HG02870 (cell line): ENCODE data around the gene VPS37B.

Source experiments
- ATAC-seq: cut with Tn5 transposase; IDR thresholded peaks from one replicate; pipeline ENCODE4 v1.9.1; 2021; ENCODE audit warnings: mild to moderate bottlenecking, moderate library complexity; ENCODE audit not compliant: unreplicated experiment

VPS37B gene

DNA sequence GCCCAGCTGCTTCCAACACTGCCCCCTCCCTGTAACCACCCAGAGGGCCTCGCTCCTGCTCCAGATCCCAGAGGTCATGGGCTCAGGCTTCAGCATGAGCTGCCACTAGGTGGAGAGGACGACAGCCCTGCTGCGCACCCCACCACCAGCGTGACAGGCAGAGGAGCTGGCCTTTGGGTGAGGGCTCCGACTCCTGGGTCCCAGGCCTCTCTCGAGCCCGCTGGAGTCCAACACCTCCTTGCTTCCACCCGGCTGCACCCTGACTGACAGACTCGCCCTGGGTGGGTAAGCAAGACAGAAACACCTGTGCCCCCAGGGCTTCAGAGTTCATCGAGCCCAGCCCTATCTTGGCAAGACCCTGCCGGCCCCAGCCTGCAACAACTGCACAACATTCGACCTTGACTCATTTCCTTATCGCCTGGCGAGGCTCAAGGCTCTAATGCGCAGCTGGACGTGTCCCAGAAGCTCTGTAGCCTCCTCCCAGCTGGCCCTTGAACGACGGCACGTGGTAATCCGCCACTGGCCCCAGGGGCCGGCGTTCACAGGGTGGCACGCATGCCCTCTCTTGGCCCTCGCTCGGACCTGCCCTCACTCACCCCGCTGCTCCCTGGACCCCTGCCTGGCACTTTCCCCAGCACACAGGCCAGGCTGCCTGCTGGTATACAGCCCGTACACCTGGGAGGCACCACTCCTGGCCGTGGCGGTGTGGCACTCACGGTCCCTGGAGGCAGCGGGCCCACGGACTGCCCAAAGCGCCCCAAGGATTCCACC, 28.0 kb downstream of the VPS37B start:
- no peak for ATAC-seq

DNA sequence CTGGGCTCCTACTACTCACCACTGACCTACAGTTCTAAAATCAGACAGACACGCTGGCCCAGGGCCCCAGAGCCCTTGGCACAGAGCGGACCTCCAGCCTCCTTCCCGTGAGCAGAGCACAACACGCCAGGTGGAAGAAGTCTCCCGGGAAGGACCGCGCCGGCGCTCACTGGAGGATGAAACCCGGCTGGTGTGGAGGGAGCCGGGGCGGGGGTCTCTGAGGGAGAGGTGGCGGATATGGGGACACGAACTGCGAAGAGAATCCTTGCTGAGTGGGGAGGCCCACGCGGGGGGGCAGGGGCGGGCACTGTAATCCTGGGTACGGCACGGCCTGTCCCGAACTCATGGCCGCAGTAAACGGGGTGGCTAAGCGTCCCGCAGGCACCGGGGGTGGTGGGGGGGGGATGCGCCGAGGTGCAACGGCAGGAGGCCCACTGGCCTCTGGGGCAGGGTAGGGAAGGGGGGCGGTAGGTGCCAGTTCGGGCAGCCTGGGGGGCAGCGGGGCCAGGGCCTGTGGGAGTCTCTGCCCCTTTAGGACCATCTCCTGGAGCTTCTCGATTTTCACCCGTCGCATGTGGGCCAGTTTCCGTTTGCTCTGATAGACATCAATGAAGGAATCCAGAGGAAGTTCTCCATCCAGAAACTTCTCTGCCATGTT, 28.8 kb downstream of the VPS37B start:
- no peak for ATAC-seq

DNA sequence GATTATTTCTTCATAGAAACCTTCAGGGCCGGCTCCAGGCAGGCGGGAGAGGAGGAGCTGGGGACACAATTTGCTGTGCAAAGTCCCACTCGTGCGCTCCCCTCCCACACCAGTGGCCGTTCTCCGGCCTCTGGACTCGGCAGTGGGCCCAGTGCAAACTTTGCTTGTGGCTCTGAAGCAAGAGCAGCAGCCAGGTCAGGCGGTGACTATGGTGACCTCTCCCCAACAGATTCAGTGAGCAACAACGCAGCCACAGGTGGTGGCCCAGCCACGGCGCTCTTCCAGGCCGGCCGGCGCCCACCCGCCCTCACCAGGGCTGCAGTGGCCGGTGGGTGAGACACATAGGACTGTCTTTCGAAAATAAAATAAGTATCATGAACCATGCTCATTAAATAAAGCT, 29.5 kb downstream of the VPS37B start:
- no peak for ATAC-seq

DNA sequence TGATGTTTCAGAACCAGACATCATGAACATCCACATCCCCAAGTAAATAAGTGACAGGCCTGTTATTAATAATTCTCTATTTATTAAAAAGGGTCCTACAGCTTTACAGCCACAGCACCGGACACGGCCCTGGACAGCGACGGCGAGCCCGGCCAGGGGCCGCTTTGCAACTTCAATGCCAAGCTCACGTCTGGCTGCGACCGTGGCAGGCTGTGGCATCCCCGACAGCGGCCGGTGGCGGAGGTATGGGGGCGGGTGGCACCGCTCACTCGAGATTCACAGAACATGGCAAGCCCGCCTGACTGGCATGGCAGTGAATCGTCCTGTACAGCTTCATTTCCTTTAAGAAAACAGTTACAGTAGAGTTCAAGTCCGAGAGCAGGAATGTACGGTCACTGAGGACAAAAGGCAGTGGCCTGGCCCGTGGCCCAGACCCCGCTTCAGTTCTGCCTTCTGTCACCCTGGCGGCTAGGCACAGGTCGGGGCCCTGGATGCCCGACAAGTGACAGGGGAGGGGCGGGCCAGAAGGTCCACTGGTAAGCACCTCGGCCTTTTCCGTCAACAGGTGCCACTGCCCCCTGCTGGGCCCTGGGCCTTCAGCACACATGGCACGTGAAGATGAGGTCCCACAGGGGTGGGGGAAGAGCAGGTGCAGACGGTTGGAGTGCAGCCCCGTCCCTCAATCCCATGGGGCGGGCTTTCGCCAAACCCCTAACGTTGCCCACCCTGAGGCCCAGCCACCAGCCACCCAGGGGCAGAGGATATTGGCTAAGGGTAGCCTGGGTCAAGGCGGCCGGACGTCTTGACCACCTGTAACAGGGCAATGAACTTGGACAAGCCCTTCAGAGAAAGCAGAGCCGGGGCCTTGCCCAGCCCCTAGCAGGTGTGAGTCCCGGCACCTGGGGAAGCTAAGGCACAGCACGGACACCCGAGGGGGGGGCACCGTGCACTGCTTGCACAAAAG, 30.4 kb downstream of the VPS37B start:
- ATAC-seq, result no peak

DNA sequence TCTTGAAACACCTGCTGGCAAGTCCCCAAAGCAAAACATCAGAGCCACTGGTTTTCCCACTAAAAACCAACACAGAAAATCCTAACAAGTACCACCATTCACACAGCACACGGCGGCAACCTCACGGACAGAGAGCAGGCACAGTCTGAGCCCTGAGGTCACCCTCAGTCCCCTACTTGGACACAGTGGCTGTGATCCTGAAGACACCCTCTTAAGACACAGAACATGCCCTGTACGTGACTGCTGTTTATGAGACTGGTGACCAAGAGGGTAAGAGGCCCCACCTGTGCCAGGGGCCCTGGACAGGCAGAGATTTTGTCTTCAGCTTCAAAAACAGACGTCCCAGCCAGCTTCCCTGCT, 31.1 kb downstream of the VPS37B start:
- no peak for ATAC-seq

DNA sequence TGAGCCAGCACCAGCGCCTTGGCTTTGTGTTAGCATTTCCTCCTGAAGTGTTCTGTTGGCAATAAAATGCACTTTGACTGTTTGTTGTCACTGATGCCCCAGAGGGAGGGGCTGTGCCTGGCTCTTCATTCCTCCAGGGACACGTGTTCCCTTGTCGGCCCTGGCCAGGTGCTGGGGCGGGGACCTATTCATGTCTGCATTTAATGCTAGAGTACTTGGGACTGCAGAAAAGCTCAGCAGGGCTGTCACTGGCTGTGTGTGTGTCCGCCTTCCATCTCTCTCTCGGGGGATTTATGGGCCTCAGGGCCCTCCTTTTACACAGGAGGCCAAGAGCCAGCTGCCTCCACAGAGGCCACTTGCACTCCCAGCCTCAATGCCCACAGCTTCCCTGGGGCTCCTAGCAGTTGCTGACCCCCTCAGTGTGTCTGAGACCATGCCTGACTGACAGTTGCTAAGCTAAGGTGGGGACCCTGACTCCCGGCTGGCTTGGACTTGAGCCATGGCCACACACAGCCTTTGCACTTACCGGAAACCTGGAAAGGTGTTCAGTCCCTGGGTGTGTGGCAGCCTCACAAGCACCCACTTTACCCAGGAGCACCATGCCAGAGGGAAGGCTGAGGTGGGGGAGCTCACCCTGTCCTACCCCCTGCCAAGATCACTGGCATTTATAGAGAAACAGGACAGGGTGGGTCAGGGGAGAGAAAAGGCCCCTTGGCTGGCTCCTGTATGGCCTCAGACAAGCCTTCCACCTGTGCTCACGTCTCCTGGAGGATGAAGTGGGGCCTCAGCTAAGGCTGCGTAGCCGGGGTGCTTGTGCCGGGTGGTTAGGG, 32.8 kb downstream of the VPS37B start:
- ATAC-seq, result no peak

DNA sequence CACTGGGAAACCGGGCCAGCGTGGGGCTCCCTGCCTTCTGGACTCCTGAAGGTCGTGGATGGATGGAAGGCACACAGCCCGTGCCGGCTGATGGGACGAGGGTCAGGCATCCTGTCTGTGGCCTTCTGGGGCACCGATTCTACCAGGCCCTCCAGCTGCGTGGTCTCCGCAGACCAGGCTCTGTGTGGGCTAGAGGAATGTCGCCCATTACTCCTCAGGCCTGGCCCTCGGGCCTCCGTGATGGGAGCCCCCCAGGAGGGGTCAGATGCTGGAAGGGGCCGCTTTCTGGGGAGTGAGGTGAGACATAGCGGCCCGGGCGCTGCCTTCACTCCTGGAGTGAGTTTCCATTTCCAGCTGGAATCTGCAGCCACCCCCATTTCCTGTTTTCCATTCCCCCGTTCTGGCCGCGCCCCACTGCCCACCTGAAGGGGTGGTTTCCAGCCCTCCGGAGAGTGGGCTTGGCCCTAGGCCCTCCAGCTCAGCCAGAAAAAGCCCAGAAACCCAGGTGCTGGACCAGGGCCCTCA, 33.8 kb downstream of the VPS37B start:
- no peak for ATAC-seq

DNA sequence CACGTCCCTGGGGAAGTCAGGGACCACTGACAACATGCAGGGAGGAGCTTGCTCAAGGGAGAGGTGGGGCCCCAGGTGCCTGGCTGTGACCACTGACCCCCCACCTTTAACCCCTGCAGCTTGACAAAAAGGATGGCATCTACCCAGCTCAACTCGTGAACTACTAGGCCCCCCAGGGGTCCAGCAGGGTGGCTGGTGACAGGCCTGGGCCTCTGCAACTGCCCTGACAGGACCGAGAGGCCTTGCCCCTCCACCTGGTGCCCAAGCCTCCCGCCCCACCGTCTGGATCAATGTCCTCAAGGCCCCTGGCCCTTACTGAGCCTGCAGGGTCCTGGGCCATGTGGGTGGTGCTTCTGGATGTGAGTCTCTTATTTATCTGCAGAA, 34.3 kb downstream of the VPS37B start:
- ATAC-seq, result no peak

DNA sequence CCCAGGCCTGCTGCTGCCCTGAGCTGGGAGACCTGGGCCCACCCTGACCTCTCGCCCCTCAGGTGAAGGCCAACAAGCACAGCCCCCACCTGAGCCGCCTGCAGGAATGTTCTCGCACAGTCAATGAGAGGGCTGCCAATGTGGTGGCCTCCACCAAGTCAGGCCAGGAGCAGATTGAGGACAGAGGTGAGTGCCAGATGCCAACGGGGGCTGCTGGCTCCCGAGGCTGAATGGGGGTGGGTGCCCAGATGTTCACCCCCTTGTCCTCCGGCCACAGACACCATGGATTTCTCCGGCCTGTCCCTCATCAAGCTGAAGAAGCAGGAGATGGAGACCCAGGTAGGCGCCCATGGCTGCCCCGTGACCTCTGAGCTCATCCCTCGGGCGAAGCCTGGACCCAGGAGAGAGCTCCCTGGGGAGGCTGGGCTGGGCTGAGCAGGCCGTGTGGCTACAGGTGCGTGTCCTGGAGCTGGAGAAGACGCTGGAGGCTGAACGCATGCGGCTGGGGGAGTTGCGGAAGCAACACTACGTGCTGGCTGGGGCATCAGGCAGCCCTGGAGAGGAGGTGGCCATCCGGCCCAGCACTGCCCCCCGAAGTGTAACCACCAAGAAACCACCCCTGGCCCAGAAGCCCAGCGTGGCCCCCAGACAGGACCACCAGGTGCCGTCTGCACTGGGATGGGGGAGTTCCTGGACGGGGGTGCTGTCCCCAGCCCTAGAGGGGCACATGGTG, 34.9 kb downstream of the VPS37B start:
- ATAC-seq, result no peak

DNA sequence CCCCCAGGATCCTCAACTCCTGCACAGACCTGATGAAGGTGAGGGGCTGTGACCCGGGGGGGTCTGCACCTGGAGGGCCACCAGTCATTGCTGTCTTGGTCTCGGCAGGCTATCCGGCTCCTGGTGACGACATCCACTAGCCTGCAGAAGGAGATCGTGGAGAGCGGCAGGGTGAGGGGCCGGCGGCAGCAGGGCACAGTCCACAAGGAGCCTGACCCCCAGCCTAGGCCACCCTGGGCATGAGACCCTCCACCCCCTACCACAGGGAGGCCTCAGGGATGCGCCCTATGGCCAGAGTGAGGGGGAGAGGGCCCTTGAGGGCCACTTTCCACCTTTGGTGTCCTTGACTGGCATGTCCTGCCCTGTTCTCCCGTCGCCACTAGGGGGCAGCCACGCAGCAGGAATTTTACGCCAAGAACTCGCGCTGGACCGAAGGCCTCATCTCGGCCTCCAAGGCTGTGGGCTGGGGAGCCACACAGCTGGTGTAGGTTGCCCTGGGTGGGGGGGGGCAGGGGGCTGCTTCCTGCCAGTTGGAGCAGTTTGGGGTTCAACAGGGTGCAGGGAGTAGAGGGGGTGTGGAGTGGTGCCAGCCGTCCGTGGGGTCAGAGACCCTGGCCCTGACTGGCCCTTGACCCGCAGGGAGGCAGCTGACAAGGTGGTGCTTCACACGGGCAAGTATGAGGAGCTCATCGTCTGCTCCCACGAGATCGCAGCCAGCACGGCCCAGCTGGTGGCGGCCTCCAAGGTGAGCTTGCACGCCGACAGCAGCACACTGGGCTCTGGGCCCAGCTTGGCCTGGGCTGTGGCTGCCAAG, 35.7 kb downstream of the VPS37B start:
- ATAC-seq, result no peak

DNA sequence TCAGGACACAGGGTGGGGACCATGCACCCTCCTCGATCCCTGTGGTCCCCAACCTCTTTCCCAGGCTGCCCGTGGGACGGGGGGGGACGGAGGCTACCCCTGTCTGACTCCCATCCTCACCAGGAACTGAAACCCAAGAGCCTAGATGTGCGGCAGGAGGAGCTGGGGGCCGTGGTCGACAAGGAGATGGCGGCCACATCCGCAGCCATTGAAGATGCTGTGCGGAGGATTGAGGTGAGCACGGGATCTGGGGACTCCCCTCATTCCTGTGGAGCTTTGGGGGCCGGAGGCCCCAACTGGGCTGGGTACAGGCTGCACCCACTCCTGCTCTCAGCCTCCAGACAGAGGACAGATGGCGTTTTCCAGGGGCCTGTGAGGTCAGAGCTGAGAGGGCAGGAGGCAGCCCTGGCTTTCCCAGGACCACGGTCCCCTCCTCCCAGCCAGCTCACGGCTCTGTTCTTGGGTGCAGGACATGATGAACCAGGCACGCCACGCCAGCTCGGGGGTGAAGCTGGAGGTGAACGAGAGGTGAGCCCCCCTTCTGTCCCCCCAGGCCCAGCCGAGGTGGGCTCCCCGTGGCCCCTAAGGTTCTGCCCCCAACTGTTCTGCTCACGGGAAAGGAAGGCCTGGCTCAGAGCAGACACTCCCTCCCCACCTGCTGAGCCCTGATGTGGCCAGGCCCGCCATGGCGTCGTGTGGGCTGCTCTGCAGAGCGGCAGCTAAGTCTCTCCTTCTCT, 36.5 kb downstream of the VPS37B start:
- no peak for ATAC-seq

DNA sequence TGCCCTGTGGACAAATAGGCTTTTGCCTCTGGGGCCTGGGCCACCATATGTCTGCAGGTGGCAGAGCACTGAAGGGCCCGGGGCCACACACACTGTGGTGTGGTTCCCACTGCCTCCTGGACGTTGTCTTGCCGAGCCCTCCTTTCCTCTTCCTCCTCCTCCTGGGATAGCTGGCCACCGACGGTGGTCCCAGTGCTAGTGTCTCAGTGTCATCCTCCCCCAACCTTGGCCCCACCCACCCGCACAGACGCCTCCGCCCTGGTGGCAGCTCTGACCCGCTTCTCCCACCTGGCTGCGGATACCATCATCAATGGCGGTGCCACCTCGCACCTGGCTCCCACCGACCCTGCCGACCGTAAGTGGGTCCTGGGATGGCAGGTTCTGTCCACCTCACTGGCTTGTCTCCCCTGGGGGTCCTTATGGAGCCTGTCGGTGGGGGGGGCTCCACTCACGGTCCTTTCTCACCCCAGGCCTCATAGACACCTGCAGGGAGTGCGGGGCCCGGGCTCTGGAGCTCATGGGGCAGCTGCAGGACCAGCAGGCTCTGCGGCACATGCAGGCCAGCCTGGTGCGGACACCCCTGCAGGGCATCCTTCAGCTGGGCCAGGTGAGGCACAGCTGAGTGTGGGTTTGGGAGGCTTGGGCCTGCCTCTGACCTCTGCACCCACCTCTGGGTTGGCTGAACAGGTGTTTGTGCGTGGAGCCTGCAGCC, 37.2 kb downstream of the VPS37B start:
- no peak for ATAC-seq

DNA sequence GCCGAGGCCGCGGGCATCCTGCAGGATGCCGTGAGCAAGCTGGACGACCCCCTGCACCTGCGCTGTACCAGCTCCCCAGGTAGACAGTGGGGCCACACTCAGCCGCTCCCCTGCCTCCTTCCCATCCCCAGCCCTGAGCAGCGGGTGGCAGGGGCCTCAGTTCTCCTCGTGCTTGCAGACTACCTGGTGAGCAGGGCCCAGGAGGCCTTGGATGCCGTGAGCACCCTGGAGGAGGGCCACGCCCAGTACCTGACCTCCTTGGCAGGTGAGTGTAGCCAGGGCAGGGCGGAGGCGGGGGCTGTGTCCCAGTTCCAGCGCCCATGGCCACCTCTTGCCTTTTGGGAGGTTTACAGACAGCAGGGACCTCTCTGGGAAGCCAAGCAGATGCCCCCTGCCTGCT, 37.8 kb downstream of the VPS37B start:
- ATAC-seq, result no peak

DNA sequence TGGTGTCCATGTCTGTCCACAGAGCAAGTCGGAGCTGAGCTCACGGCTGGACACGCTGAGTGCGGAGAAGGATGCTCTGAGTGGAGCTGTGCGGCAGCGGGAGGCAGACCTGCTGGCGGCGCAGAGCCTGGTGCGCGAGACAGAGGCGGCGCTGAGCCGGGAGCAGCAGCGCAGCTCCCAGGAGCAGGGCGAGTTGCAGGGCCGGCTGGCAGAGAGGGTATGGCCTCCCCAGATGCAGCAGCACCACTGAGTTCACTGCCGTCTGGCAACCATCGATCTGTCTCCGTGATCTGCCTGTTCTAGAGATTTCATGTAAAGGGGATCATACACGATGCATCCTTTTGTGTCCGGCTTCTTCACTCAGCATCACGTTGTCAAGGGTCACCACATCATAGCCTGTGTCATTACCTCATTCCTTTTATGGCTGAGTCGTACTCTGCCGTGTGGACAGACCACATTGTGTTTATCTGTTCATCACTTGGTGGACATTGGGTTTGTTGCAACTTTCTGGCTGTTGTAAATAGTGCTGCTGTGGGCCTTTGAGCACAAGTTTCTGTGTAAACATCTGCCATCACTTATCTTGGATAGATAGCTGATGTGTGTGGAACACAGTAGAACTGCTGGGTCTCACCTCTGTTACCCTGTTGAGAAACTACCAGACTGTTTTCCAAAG, 38.8 kb downstream of the VPS37B start:
- no peak for ATAC-seq

DNA sequence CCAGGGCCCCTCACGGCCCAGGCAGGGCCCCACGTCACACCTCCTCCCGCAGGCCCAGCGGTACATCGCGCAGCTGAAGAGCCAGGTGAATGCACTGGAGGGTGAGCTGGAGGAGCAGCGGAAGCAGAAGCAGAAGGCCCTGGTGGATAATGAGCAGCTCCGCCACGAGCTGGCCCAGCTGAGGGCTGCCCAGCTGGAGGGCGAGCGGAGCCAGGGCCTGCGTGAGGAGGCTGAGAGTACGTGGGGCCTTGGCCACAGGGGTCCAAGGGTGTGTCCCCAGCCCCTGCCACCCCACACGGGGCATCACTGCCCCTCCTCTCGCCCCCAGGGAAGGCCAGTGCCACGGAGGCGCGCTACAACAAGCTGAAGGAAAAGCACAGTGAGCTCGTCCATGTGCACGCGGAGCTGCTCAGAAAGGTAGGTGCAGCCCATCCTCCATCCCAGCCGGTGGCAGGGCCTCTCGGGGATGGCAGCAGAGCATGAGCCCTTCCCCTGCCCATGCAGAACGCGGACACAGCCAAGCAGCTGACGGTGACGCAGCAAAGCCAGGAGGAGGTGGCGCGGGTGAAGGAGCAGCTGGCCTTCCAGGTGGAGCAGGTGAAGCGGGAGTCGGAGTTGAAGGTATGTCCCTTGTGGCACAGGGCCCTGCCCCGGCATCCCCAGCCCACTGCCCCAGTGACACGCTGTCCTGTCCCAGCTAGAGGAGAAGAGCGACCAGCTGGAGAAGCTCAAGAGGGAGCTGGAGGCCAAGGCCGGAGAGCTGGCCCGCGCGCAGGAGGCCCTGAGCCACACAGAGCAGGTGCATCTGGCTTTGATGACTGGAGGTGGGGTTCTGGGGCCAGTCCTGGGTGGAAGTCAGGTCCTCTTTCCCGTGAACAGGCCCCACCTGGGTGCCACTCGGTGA, 39.7 kb downstream of the VPS37B start:
- ATAC-seq, result no peak
